Ureter (tissue), 1 donor: ENCODE results near the gene PRKAR2B. TPM values are rescaled to one million over a fixed set of nuclear protein-coding genes. Genes with fewer than 3 reads are reported as not detected.
"Not testable (repeated sequence)": the region's sequence is repeated elsewhere in the genome, so short reads cannot be mapped to it uniquely, and the experiment has no call there.

ENCODE experiments used
- DNase-seq: peaks from one replicate; pipeline ENCODE4 v3.0.0-alpha.2; 2020; ENCODE audit warnings: low spot score
- total RNA-seq: library from RNA; stranded (reverse); gene quantifications from one replicate; pipeline ENCODE4 v1.2.4, GENCODE V29; 2023
- donor health status: DM: yes; HTN: yes; CAD: no.

The PRKAR2B gene
- total RNA-seq, 1 donor from 2014 or later = 22.8 TPM

- DNase-seq = no peak
Observed at GRCh38 chr7:107118109-107118900, 73.8 kb downstream of the PRKAR2B start.

GRCh38 chr7:107119376-107120105 is 75.0 kb downstream of the PRKAR2B start:
- no peak for DNase-seq

GRCh38 chr7:107122486-107122911 is 78.0 kb downstream of the PRKAR2B start:
- DNase-seq = no peak

- no peak for DNase-seq
Observed at GRCh38 chr7:107123392-107123791, 78.9 kb downstream of the PRKAR2B start.

- DNase-seq = no peak
Observed at GRCh38 chr7:107125475-107125874, 81.0 kb downstream of the PRKAR2B start.

GRCh38 chr7:107128217-107128616 is 83.7 kb downstream of the PRKAR2B start:
- no peak for DNase-seq

GRCh38 chr7:107128748-107129147 is 84.2 kb downstream of the PRKAR2B start:
- DNase-seq = no peak

- DNase-seq = no peak
Observed at GRCh38 chr7:107130487-107131220, 86.1 kb downstream of the PRKAR2B start.

GRCh38 chr7:107133396-107133795 is 88.9 kb downstream of the PRKAR2B start:
- DNase-seq = no peak

- no peak for DNase-seq
Observed at GRCh38 chr7:107138696-107139420, 94.4 kb downstream of the PRKAR2B start.

- not testable (repeated sequence) for DNase-seq
Observed at GRCh38 chr7:107143875-107144274, 99.4 kb downstream of the PRKAR2B start.

GRCh38 chr7:107145067-107145838 is 100.7 kb downstream of the PRKAR2B start:
- DNase-seq = no peak

- DNase-seq = no peak
Observed at GRCh38 chr7:107147464-107148393, 103.2 kb downstream of the PRKAR2B start.

- no peak for DNase-seq
Observed at GRCh38 chr7:107148721-107149120, 104.2 kb downstream of the PRKAR2B start.

- DNase-seq = no peak
Observed at GRCh38 chr7:107149863-107150262, 105.4 kb downstream of the PRKAR2B start.

- peak; percentile 77 for DNase-seq
Observed at GRCh38 chr7:107150375-107151073, 106.0 kb downstream of the PRKAR2B start.

GRCh38 chr7:107151538-107151937 is 107.0 kb downstream of the PRKAR2B start:
- DNase-seq = no peak

- DNase-seq = no peak
Observed at GRCh38 chr7:107152011-107152410, 107.5 kb downstream of the PRKAR2B start.

- no peak for DNase-seq
Observed at GRCh38 chr7:107154826-107155225, 110.3 kb downstream of the PRKAR2B start.
